NCI-H2107 treated with DMSO at 0.1 percent for 48 hours (cell line): ENCODE results near the gene KDSR.

Experiments
- DNase-seq: peaks from one replicate; lab custom pipeline; 2025; ENCODE audit not compliant: unreplicated experiment; lab: John Stamatoyannopoulos, UW

KDSR gene

GRCh38 chr18:63284827-63285733 is 81.9 kb downstream of the KDSR start:
- no peak for DNase-seq

DNA sequence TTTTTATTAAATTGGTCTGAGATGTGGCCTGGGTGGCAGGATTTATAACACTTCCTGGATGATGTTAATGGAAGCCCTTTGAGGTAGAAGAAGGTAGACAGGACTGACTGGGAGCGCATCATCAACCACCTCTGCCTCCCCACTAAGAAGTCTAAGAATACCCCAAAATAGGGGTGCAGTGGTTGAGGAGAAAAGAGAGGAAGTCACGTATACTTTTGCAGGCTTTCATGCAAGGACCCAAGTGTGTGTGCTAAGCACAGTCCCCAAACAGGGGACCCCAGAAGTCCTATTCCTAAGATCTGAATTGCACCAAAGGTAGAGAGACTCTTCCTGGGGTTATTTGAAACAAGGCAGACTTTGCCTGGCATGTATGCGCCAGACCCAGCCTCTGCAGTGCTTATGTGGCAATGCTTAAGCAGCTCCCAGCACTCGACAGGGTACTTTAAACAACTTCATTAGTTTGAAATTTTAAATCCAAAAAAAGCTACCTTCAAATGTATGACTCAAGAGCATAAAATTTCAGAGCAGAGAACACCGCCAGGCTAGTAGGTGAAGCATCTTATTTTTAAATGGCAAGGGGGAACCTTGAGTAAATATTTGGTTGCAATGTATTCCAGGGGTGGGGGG is 82.7 kb downstream of the KDSR start:
- DNase-seq: no peak

DNA sequence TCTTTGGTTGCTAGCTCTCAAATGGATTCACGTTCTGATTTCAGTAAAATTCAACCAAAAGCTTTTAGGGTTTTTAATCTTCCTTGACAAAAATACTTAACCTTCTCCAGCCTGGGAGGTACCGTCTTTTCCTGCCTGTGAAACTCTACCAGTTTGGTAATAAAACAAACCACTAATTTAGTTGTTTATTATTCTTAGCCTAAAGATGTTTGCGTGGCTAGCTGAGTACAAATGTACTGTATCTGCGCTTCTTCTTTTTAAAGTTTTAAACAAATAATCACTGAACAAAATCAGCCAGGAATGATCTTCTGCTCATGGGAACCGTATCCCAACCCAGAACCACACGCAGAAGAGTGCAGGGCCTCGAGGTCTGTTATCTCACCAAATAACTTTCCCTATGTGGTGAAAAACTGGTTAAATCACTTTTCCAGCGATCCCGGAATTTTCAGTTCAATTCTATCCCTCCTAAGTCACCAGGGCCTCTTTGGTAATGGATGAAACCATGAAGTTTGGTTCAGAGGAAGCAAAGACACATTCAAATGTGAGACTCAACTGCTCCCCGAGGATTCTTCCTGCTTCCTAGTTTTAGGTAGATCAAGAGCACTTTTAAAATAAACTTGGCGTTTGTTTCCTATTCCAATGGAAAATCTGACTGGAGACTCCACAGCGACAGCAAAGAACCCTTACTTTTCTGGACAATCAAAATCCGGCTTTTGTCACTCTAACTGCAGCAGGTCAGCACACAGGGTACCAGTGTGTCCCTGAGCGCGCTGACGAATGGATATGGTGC is 83.5 kb downstream of the KDSR start:
- DNase-seq: no peak

DNA sequence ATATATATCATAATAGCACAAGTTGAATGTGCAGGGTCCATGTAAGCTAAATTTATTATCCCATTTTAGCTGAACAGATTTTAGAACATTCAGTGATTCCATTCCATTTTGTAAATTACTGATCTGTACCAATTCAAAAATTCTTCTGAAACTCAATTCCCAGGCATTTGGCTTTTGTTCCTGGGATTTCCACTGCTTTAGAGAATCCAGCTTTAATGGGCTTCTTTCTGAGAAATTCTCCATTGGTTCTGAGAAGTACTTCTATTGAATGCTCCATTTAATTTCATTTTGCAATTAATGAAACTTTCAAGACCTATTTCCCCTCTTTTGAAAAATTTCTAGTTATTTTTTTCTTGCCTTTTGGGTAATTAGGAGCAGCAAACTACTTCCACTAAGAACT is 84.2 kb downstream of the KDSR start:
- no peak for DNase-seq
